ENCODE data around the gene CFAP206. TPM values are rescaled to one million over a fixed set of nuclear protein-coding genes. Genes with fewer than 3 reads are reported as not detected.

The CFAP206 gene
- total RNA-seq, 1 experiment from 2014 or later = 2.9 TPM

DNA sequence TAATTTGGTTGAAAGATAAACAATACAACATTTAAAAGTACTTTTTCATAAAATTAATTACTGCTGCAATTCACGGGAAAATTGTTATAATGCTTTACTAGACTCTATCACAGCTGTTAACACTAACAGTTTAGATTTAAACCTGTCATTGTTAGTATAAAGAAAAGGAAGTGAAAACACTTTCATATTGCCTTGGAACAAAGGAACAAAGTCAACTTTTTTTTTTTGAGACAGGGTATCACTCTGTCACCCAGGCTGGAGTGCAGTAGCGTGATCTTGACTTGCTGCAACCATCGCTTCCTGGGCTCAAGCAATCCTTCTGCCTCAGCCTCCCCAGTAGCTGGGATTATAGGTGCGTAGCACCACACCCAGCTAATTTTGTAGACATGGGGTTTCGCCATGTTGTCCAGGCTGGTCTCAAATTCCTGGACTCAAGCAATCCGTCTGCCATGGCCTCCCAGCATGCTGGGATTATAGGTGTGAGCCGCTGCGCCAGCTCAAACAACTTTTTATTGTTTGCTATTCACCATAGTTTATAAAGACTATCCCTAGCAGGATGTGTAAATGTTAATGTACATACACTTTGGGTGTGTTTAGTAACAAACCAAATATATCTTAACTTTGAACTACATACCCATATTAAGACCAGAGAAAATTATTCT lies 87.1 kb downstream of the CFAP206 start:
- Histone ChIP-seq H3F3A (ENCODE audit: insufficient read depth, low read depth) (no peaks in the 10 kb centered on the region), H3K27me3 (ENCODE audit: insufficient read depth, low read depth) (no peaks in the 10 kb centered on the region), H3K9me2 (ENCODE audit: insufficient read depth) (no peaks in the 10 kb centered on the region), H3K4me2 (no peak overlapping the region), H3K79me2 (ENCODE audit: low read depth) (no peaks in the 10 kb centered on the region), H3K27ac (no peak overlapping the region), H4K20me1 (ENCODE audit: insufficient read depth) (no peaks in the 10 kb centered on the region), H3K9me3 (ENCODE audit: insufficient read depth, low read depth) (no peaks in the 10 kb centered on the region), H3K4me1 (replicated peaks; ENCODE audit: insufficient read depth) (no peaks in the 10 kb centered on the region), H3K36me3 (ENCODE audit: low read depth) (no peaks in the 10 kb centered on the region), H3K4me3 (no peak overlapping the region), H2AFZ (no peak overlapping the region)
- POLR2A ChIA-PET (ENCODE audit: unreplicated experiment) = interaction anchor here (0.6 kb wide), 1 partner anchor 22 kb away, joined by 3 read pairs; no protein-coding TSS in a partner anchor
- no peak for TF ChIP-seq EZH2 (IDR thresholded peaks at IDR 0.05; ENCODE audit: low read depth)
- TF ChIP-seq, protein P1, sequence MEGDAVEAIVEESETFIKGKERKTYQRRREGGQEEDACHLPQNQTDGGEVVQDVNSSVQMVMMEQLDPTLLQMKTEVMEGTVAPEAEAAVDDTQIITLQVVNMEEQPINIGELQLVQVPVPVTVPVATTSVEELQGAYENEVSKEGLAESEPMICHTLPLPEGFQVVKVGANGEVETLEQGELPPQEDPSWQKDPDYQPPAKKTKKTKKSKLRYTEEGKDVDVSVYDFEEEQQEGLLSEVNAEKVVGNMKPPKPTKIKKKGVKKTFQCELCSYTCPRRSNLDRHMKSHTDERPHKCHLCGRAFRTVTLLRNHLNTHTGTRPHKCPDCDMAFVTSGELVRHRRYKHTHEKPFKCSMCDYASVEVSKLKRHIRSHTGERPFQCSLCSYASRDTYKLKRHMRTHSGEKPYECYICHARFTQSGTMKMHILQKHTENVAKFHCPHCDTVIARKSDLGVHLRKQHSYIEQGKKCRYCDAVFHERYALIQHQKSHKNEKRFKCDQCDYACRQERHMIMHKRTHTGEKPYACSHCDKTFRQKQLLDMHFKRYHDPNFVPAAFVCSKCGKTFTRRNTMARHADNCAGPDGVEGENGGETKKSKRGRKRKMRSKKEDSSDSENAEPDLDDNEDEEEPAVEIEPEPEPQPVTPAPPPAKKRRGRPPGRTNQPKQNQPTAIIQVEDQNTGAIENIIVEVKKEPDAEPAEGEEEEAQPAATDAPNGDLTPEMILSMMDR (conservative IDR thresholded peaks at IDR 0.05) = no peak
- CTCF ChIA-PET = no interaction called here
- BruUV-seq (replicated peaks) = no TSS peak
- no peak for DNase-seq
- intact Hi-C loops (cut with micrococcal nuclease; ENCODE audit: unreplicated experiment) = no loop called here

DNA sequence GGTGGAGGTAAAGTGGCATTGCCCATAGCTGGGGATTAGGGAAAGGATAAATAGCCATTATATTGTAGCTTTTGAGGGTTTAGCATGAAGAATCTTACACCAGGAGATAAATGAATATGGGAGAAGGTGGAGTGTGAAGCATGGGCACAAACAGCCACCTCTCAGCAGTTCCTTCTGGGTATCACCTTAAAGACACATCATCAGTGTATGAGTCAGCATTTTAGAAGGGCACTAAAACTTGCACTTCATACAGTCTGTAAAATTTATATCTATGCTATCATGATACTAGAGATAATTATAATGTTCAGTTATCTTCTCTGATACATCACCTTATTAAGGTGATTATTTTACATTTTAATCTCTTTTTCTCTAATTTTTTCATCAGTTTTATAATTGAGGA lies 90.3 kb downstream of the CFAP206 start:
- Histone ChIP-seq H3K4me3 (no peak overlapping the region), H3K9me3 (ENCODE audit: insufficient read depth, low read depth) (no peaks in the 10 kb centered on the region), H3K27ac (no peak overlapping the region), H3K36me3 (ENCODE audit: low read depth) (no peaks in the 10 kb centered on the region), H3K27me3 (ENCODE audit: insufficient read depth, low read depth) (no peaks in the 10 kb centered on the region), H3K9me2 (ENCODE audit: insufficient read depth) (no peaks in the 10 kb centered on the region), H3F3A (ENCODE audit: insufficient read depth, low read depth) (no peaks in the 10 kb centered on the region), H2AFZ (no peak overlapping the region), H3K79me2 (ENCODE audit: low read depth) (no peaks in the 10 kb centered on the region), H4K20me1 (ENCODE audit: insufficient read depth) (no peaks in the 10 kb centered on the region), H3K4me1 (replicated peaks; ENCODE audit: insufficient read depth) (no peaks in the 10 kb centered on the region), H3K4me2 (no peak overlapping the region)
- no TSS peak for BruUV-seq (replicated peaks)
- DNase-seq = no peak
- intact Hi-C loops (cut with micrococcal nuclease; ENCODE audit: unreplicated experiment) = no loop called here
- POLR2A ChIA-PET (ENCODE audit: unreplicated experiment) = no interaction called here
- TF ChIP-seq, protein P1 (conservative IDR thresholded peaks at IDR 0.05) = no peak
- no peak for TF ChIP-seq EZH2 (IDR thresholded peaks at IDR 0.05; ENCODE audit: low read depth)
- CTCF ChIA-PET = no interaction called here

DNA sequence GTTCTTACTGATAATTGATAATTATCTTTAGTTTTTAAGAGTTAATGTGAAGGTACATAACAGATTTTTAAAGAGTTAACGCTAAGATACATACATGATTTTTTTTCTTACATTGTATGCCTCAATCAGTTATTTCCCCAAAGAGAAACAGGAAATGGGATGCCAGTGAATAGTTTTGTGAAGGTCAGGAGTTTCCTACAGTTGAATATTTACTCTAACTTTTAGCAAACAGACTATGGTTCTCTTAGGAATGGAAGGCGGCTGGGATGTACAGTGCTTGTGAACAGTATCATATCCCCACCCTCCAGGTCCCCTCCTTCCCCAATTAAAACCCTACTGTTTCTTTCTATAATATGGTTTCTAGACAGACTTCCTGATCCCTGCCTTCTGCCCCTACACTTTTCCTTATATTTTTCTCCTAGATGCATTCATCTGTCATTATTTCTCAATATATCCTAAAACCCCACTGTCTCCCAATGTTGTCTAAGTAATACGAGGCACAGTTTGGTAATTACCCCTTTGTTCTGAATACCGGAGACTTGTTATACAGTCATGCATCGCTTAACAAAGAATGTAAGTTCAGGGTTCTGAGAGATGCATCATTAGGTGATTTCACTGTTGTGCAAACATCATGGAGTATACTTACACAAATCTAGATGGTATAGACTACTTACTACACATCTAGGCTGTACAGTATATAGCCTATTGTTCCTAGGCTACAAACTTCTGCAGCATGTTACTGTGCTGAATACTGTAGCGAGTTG lies 94.2 kb downstream of the CFAP206 start:
- POLR2A ChIA-PET (ENCODE audit: unreplicated experiment) = no interaction called here
- CTCF ChIA-PET = no interaction called here

More for the DNA sequence above, 94.2 kb downstream of the CFAP206 start:
- no peak overlapping the region for H2AFZ ChIP-seq
- H3K36me3 ChIP-seq (ENCODE audit: low read depth) = no peaks in the 10 kb centered on the region
- H3K27me3 ChIP-seq (ENCODE audit: insufficient read depth, low read depth) = no peaks in the 10 kb centered on the region
- no peaks in the 10 kb centered on the region for H4K20me1 ChIP-seq (ENCODE audit: insufficient read depth)
- BruUV-seq (replicated peaks) = no TSS peak
- H3K79me2 ChIP-seq (ENCODE audit: low read depth) = no peaks in the 10 kb centered on the region
- no peak overlapping the region for H3K27ac ChIP-seq
- no peaks in the 10 kb centered on the region for H3F3A ChIP-seq (ENCODE audit: insufficient read depth, low read depth)
- intact Hi-C loops (cut with micrococcal nuclease; ENCODE audit: unreplicated experiment) = no loop called here
- H3K4me1 ChIP-seq (replicated peaks; ENCODE audit: insufficient read depth) = no peaks in the 10 kb centered on the region
- no peak overlapping the region for H3K4me3 ChIP-seq
- H3K9me2 ChIP-seq (ENCODE audit: insufficient read depth) = no peaks in the 10 kb centered on the region
- H3K4me2 ChIP-seq = no peak overlapping the region
- no peak for DNase-seq
- TF ChIP-seq, protein P1 (conservative IDR thresholded peaks at IDR 0.05) = no peak
- no peak for TF ChIP-seq EZH2 (IDR thresholded peaks at IDR 0.05; ENCODE audit: low read depth)
- no peaks in the 10 kb centered on the region for H3K9me3 ChIP-seq (ENCODE audit: insufficient read depth, low read depth)

All from PC-9 (cell line).